ENCODE data around the gene GNRH2. TPM values are rescaled to one million over a fixed set of nuclear protein-coding genes. Genes with fewer than 3 reads are reported as not detected.

Gene GNRH2
- total RNA-seq, 2 experiments from 2014 or later: 1.2 to 2.0 TPM

Other genes starting within 250 kb of the GNRH2 start
- gene CPXM1, start 243.0 kb upstream of the GNRH2 start, total RNA-seq: under 1 TPM in 1 of 2 experiments, not detected in 1; 0.12 TPM
- gene C20orf141, start 228.6 kb upstream of the GNRH2 start, total RNA-seq: not detected
- gene TMEM239, start 227.3 kb upstream of the GNRH2 start, total RNA-seq: not detected
- 10 to 100 TPM; 22.6 to 23.9 TPM for gene PCED1A, start 203.0 kb upstream of the GNRH2 start, total RNA-seq
- gene VPS16, start 202.9 kb upstream of the GNRH2 start, total RNA-seq: 10 to 100 TPM; 49.7 to 54.9 TPM
- 10 to 100 TPM; 66.4 to 83.9 TPM for gene PTPRA, start 170.1 kb upstream of the GNRH2 start, total RNA-seq
- gene MRPS26, start 2.4 kb downstream of the GNRH2 start, total RNA-seq: 10 to 100 TPM; 30.6 to 37.2 TPM
- not detected for gene OXT, start 28.0 kb downstream of the GNRH2 start, total RNA-seq
- not detected for gene AVP, start 41.1 kb downstream of the GNRH2 start, total RNA-seq
- gene FASTKD5, start 116.2 kb downstream of the GNRH2 start, total RNA-seq: 10 to 100 TPM; 22.2 to 24.4 TPM
- 1 to 10 TPM; 8.5 to 9.0 TPM for gene UBOX5, start 116.2 kb downstream of the GNRH2 start, total RNA-seq
- under 1 TPM; 0.62 to 0.65 TPM for gene LZTS3, start 129.9 kb downstream of the GNRH2 start, total RNA-seq
- 10 to 100 TPM; 46.5 to 58.9 TPM for gene DDRGK1, start 161.1 kb downstream of the GNRH2 start, total RNA-seq
- 10 to 100 TPM; 52.1 to 72.7 TPM for gene ITPA, start 165.9 kb downstream of the GNRH2 start, total RNA-seq
- gene SLC4A11, start 195.6 kb downstream of the GNRH2 start, total RNA-seq: under 1 TPM; 0.50 to 0.77 TPM

Measured in activated CD4-positive, alpha-beta T cell treated with anti-CD3 and anti-CD28 coated beads, Interleukin-2, amount 10 ng/mL, durations not matched to agents 7 days and 5 days (primary cell).